ENCODE results near the gene NRXN3. TPM values are rescaled to one million over a fixed set of nuclear protein-coding genes. Genes with fewer than 3 reads are reported as not detected.

NRXN3 gene
- total and polyA plus RNA-seq, 2 donors (not counting 1 experiment from before 2014, with no cell fraction given), result 0.83 to 34.6 TPM

- H4K20me1 ChIP-seq (ENCODE audit: control insufficient read depth, extremely low read depth, insufficient read depth, low read length), result no peaks in the 10 kb centered on the region
- no peak overlapping the region for H3K27ac ChIP-seq (ENCODE audit: insufficient read depth, low read length)
- no peaks in the 10 kb centered on the region for H3K79me2 ChIP-seq (ENCODE audit: control insufficient read depth, insufficient read depth, low read length)
- H3K4me2 ChIP-seq (ENCODE audit: extremely low read depth, insufficient read depth, low read length), result no peak overlapping the region
- no peaks in the 10 kb centered on the region for H3K36me3 ChIP-seq (ENCODE audit: control insufficient read depth, insufficient read depth, low read length)
- H3K9ac ChIP-seq (ENCODE audit: insufficient read depth, low read length), result no peak overlapping the region
- no peak for DNase-seq (ENCODE audit: low read depth in 2 of 2)
- no peak overlapping the region for H2AFZ ChIP-seq (ENCODE audit: low read length)
- no peak for TF ChIP-seq EZH2 (IDR thresholded peaks at IDR 0.05; ENCODE audit: low read length, missing control alignments)
- TF ChIP-seq, protein P1, sequence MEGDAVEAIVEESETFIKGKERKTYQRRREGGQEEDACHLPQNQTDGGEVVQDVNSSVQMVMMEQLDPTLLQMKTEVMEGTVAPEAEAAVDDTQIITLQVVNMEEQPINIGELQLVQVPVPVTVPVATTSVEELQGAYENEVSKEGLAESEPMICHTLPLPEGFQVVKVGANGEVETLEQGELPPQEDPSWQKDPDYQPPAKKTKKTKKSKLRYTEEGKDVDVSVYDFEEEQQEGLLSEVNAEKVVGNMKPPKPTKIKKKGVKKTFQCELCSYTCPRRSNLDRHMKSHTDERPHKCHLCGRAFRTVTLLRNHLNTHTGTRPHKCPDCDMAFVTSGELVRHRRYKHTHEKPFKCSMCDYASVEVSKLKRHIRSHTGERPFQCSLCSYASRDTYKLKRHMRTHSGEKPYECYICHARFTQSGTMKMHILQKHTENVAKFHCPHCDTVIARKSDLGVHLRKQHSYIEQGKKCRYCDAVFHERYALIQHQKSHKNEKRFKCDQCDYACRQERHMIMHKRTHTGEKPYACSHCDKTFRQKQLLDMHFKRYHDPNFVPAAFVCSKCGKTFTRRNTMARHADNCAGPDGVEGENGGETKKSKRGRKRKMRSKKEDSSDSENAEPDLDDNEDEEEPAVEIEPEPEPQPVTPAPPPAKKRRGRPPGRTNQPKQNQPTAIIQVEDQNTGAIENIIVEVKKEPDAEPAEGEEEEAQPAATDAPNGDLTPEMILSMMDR (conservative IDR thresholded peaks at IDR 0.05 in 1 of 2, IDR thresholded peaks at IDR 0.05 in 1 of 2; ENCODE audit: low read depth in 1 of 2, low read length in 2 of 2), result no peak
- no peaks in the 10 kb centered on the region for H3K4me1 ChIP-seq (ENCODE audit: control insufficient read depth, extremely low read depth, insufficient read depth, low read length)
- H3K4me3 ChIP-seq (replicated peaks in 1 of 4; ENCODE audit: control extremely low read depth in 1 of 4, insufficient read depth in 1 of 4, low read depth in 3 of 4, low read length in 4 of 4), result no peak overlapping the region
- no peaks in the 10 kb centered on the region for H3K9me3 ChIP-seq (ENCODE audit: control insufficient read depth, insufficient read depth, low read depth, low read length)
- no peaks in the 10 kb centered on the region for H3K27me3 ChIP-seq (ENCODE audit: control insufficient read depth, insufficient read depth, low read length)
Observed at GRCh38 chr14:78688503-78688902, 518.3 kb downstream of the NRXN3 start.

DNA sequence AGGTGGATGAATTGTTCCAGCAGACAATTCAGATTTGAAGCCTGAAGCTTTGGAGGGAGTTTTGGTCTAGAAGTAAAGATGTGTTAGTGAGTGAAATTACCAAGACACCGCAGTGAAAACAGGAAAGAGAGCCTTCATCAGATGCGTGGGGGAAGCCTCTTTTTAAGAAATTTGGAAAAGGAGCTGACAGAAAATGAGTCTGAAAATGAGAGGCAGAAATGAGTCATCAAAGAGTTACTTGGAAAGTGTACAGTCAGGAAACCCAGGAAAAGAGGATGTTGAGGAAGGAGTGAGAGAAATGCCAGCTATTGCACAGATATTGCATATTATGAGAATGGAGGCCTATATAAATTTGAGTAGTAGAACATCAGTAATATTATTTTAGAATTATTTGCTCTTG is 520.7 kb downstream of the NRXN3 start:
- no peaks in the 10 kb centered on the region for H3K4me1 ChIP-seq (ENCODE audit: control insufficient read depth, extremely low read depth, insufficient read depth, low read length)
- H3K9me3 ChIP-seq (ENCODE audit: control insufficient read depth, insufficient read depth, low read depth, low read length), result no peaks in the 10 kb centered on the region
- TF ChIP-seq, protein P1 (conservative IDR thresholded peaks at IDR 0.05 in 1 of 2, IDR thresholded peaks at IDR 0.05 in 1 of 2; ENCODE audit: low read depth in 1 of 2, low read length in 2 of 2), result no peak
- no peak for TF ChIP-seq EZH2 (IDR thresholded peaks at IDR 0.05; ENCODE audit: low read length, missing control alignments)
- no peak overlapping the region for H3K4me3 ChIP-seq (replicated peaks in 1 of 4; ENCODE audit: control extremely low read depth in 1 of 4, insufficient read depth in 1 of 4, low read depth in 3 of 4, low read length in 4 of 4)
- H3K27ac ChIP-seq (ENCODE audit: insufficient read depth, low read length), result no peak overlapping the region
- H3K36me3 ChIP-seq (ENCODE audit: control insufficient read depth, insufficient read depth, low read length), result no peaks in the 10 kb centered on the region
- no peaks in the 10 kb centered on the region for H3K27me3 ChIP-seq (ENCODE audit: control insufficient read depth, insufficient read depth, low read length)
- no peak overlapping the region for H2AFZ ChIP-seq (ENCODE audit: low read length)
- H4K20me1 ChIP-seq (ENCODE audit: control insufficient read depth, extremely low read depth, insufficient read depth, low read length), result no peaks in the 10 kb centered on the region
- DNase-seq (ENCODE audit: low read depth in 2 of 2), result peak in 1 of 2 donors; percentile 33
- no peak overlapping the region for H3K4me2 ChIP-seq (ENCODE audit: extremely low read depth, insufficient read depth, low read length)
- no peak overlapping the region for H3K9ac ChIP-seq (ENCODE audit: insufficient read depth, low read length)
- no peaks in the 10 kb centered on the region for H3K79me2 ChIP-seq (ENCODE audit: control insufficient read depth, insufficient read depth, low read length)

GRCh38 chr14:78697341-78697740 is 527.2 kb downstream of the NRXN3 start:
- DNase-seq (ENCODE audit: low read depth in 2 of 2), result peak; percentile 19 to 38
- Histone ChIP-seq H3K9me3 (ENCODE audit: control insufficient read depth, insufficient read depth, low read depth, low read length) (no peaks in the 10 kb centered on the region), H4K20me1 (ENCODE audit: control insufficient read depth, extremely low read depth, insufficient read depth, low read length) (no peaks in the 10 kb centered on the region), H3K27ac (ENCODE audit: insufficient read depth, low read length) (no peak overlapping the region), H3K4me3 (replicated peaks in 1 of 4; ENCODE audit: control extremely low read depth in 1 of 4, insufficient read depth in 1 of 4, low read depth in 3 of 4, low read length in 4 of 4) (no peak overlapping the region), H3K27me3 (ENCODE audit: control insufficient read depth, insufficient read depth, low read length) (no peaks in the 10 kb centered on the region), H3K4me2 (ENCODE audit: extremely low read depth, insufficient read depth, low read length) (no peak overlapping the region), H3K79me2 (ENCODE audit: control insufficient read depth, insufficient read depth, low read length) (no peaks in the 10 kb centered on the region), H3K4me1 (ENCODE audit: control insufficient read depth, extremely low read depth, insufficient read depth, low read length) (no peaks in the 10 kb centered on the region), H3K9ac (ENCODE audit: insufficient read depth, low read length) (no peak overlapping the region), H2AFZ (ENCODE audit: low read length) (no peak overlapping the region), H3K36me3 (ENCODE audit: control insufficient read depth, insufficient read depth, low read length) (no peaks in the 10 kb centered on the region)
- no peak for TF ChIP-seq EZH2 (IDR thresholded peaks at IDR 0.05; ENCODE audit: low read length, missing control alignments)
- TF ChIP-seq, protein P1 (conservative IDR thresholded peaks at IDR 0.05 in 1 of 2, IDR thresholded peaks at IDR 0.05 in 1 of 2; ENCODE audit: low read depth in 1 of 2, low read length in 2 of 2), result peak; percentile 37 to 81

Data from fibroblast of lung (primary cell).